LNCaP clone FGC (cell line): Measurements from ENCODE around the gene COL3A1.

Experiments
- DNase-seq: peaks from one replicate; pipeline ENCODE4 v3.0.0-alpha.2; 2011; ENCODE audit warnings: low read depth
- H3K4me3 ChIP-seq: 2 replicates; pipeline ENCODE4 v1.5.1; 2011; ENCODE audit warnings: mild to moderate bottlenecking, low read depth, low read length, control low read depth
- TF ChIP-seq, protein P1 (sequence below): IDR thresholded peaks from 2 replicates; pipeline ENCODE4 v1.5.1; 2012; ENCODE audit warnings: mild to moderate bottlenecking; ENCODE audit not compliant: control insufficient read depth, insufficient read depth; ENCODE audit errors: extremely low read depth

COL3A1 gene

DNA sequence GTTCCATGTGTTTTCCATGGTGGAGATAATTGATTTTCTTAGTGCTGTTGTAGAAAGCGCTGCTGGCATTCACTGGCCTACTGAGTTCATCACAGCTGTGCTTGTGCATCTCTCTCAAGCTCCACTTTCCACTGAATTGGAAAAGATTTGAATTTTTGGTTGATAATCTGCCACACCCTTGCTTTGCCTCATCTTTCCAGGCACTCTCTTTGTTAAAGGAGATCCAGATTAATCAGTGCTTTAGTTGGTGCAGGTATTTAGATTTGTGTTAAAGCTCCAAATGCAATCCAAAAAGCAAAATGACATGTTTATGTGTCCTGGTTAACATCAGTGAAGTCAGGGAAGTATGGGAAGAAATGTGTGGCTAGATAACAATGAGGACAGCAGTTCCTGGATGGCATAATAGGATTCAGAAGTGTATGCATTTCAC, 2.7 kb upstream of the COL3A1 start:
- TF ChIP-seq, protein P1, sequence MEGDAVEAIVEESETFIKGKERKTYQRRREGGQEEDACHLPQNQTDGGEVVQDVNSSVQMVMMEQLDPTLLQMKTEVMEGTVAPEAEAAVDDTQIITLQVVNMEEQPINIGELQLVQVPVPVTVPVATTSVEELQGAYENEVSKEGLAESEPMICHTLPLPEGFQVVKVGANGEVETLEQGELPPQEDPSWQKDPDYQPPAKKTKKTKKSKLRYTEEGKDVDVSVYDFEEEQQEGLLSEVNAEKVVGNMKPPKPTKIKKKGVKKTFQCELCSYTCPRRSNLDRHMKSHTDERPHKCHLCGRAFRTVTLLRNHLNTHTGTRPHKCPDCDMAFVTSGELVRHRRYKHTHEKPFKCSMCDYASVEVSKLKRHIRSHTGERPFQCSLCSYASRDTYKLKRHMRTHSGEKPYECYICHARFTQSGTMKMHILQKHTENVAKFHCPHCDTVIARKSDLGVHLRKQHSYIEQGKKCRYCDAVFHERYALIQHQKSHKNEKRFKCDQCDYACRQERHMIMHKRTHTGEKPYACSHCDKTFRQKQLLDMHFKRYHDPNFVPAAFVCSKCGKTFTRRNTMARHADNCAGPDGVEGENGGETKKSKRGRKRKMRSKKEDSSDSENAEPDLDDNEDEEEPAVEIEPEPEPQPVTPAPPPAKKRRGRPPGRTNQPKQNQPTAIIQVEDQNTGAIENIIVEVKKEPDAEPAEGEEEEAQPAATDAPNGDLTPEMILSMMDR, result no peak
- DNase-seq, result no peak

GRCh38 chr2:188973641-188974040, 532 bp upstream of the COL3A1 start:
- no peak overlapping the region for H3K4me3 ChIP-seq
- DNase-seq, result no peak
- TF ChIP-seq, protein P1, result no peak

More for the DNA sequence above, 2.7 kb upstream of the COL3A1 start:
- H3K4me3 ChIP-seq, result no peak overlapping the region

DNA sequence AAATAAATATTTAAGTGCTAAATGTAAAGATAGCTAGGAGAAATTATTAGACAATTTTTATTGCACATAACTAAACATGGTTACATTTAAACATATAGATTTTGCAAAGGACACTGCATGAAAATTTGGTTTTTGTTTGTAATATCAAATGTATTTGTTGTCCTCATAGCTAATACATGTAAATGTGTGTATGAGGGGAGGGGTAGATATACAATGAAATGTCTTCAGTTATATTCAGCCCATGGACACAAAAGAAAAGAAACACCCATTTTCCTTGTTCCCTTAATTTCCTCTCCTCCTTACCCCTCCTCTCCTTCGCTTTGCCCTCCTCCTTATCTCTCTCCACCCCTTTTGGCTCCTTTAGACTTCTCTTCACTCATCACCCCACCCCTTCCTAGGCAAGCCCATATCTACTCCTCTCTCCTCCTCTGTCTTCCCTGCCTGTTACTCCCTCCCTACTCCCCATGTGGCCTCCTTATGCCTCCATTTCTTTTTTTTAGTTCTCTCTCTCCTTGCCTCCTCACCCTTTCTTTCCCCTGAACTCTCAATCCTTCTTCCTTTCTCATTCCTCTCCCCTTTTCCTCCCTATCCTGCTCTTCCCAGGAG, 1.4 kb downstream of the COL3A1 start:
- no peak overlapping the region for H3K4me3 ChIP-seq
- TF ChIP-seq, protein P1, result no peak
- DNase-seq, result no peak

- H3K4me3 ChIP-seq, result no peak overlapping the region
- TF ChIP-seq, protein P1, result peak; percentile 26; the same call in 1 of the 2 replicates
- no peak for DNase-seq
These were observed 2.5 kb downstream of the COL3A1 start for GRCh38 chr2:188976545-188977268.

GRCh38 chr2:188977317-188977716, 3.1 kb downstream of the COL3A1 start:
- no peak for DNase-seq
- no peak overlapping the region for H3K4me3 ChIP-seq
- TF ChIP-seq, protein P1, result no peak

DNA sequence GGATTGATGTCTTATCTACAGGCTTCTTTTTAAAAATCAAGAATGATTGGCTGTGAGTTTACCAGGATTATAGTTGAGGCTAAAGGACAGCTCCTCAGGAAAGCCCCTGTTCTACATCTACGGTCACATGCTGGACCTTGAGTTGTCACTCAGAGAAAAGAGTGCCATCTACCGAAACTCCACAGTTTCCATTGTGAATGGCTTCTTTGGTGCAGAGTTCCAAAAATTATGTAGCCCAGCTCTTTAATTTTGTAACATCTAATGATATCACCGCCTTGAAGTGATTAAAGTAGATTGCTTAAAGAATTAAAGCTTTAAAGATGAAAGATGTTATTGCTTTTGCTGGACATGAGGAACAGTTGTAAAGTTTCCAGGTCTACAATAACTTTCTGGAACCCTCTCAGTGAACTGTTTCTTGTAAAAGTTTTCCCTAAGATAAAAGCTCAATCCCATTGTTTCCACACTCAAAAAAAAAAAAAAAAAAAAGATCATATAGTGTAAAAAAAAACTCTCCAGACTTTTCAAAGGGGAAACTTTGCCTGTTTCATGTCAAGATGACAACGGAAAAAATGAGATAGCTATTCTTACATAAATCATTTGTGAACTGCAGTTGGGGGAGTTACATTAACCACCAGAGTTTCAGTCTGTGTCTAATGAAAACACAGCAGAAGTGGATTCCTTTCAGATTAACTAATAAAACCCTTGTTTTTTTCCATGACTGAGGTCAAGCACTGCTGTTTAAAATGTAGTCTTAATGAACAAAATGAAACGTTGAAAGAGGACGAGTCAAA, 4.3 kb downstream of the COL3A1 start:
- DNase-seq, result no peak
- TF ChIP-seq, protein P1, result no peak
- no peak overlapping the region for H3K4me3 ChIP-seq
